SK-N-SH (cell line): ENCODE data around the gene IRF2. TPM values are rescaled to one million over a fixed set of nuclear protein-coding genes. Genes with fewer than 3 reads are reported as not detected.

ENCODE experiments used
- CTCF ChIA-PET: fragments of 300-600, 350-600 bp; formaldehyde crosslinking; extraction: SDS; loops from one replicate; lab custom pipeline; 2021; lab: Yijun Ruan, JAX
- POLR2A ChIA-PET: fragments of 350-600 bp; sonication (Branson Sonifier 250); formaldehyde crosslinking; extraction: SDS; loops from one replicate; lab custom pipeline; 2020; ENCODE audit warnings: antibody characterized with exemption, inconsistent platforms; lab: Yijun Ruan, JAX
- DNase-seq: peaks from one replicate; pipeline ENCODE4 v3.0.0; 2012
- H2AFZ ChIP-seq: fragments of 200-600 bp; sonication (generic); 2 replicates; pipeline ENCODE4 v1.8.1; 2016; ENCODE audit warnings: antibody characterized with exemption, mild to moderate bottlenecking, low read depth
- H3F3A ChIP-seq: fragments of 200-600 bp; sonication (generic); replicated peaks from 2 replicates; pipeline ENCODE3; 2016; ENCODE audit warnings: antibody characterized with exemption, mild to moderate bottlenecking; ENCODE audit not compliant: insufficient read depth
- H3K27ac ChIP-seq, 2 experiments: fragments of 200-500 bp in 1 of 2; fragments of 200-600 bp in 1 of 2; sonication (Bioruptor generic) in 1 of 2; sonication (generic), shearing (Covaris generic) in 1 of 2; 2 replicates each; pipeline versions ENCODE4 v1.5.1 to v1.6.1; 2014 to 2016; ENCODE audit warnings: low read depth in 2 of 2, inconsistent platforms in 1 of 2, low read length in 1 of 2, mild to moderate bottlenecking in 1 of 2, mixed read lengths in 1 of 2
- H3K27me3 ChIP-seq: fragments of 200-600 bp; sonication (generic), shearing (Covaris generic); 2 replicates; pipeline ENCODE4 v1.6.1; 2016; ENCODE audit warnings: mixed run types; ENCODE audit not compliant: insufficient read depth
- H3K36me3 ChIP-seq, 2 experiments: fragments of 200-500 bp in 1 of 2; fragments of 200-600 bp in 1 of 2; sonication (Bioruptor generic) in 1 of 2; sonication (generic) in 1 of 2; replicated peaks in 1 of 2; 2 replicates each; pipeline versions ENCODE3 to v1.5.1; 2014 to 2016; ENCODE audit warnings: low read length in 1 of 2, mild to moderate bottlenecking in 1 of 2; ENCODE audit not compliant: insufficient read depth in 2 of 2, control insufficient read depth in 1 of 2
- H3K4me1 ChIP-seq, 2 experiments: fragments of 200-500 bp in 1 of 2; fragments of 200-600 bp in 1 of 2; sonication (Bioruptor generic) in 1 of 2; sonication (generic), shearing (Covaris generic) in 1 of 2; 2 replicates each; pipeline versions ENCODE4 v1.5.1 to v1.6.1; 2014 to 2016; ENCODE audit warnings: low read depth in 1 of 2, low read length in 1 of 2, mixed run types in 1 of 2; ENCODE audit not compliant: insufficient read depth in 2 of 2, control insufficient read depth in 1 of 2
- H3K4me2 ChIP-seq: fragments of 200-600 bp; sonication (generic), shearing (Covaris generic); 2 replicates; pipeline ENCODE4 v1.6.1; 2017; ENCODE audit warnings: mixed run types
- H3K4me3 ChIP-seq, 2 experiments: fragments of 200-500 bp in 1 of 2; fragments of 200-600 bp in 1 of 2; sonication (Bioruptor generic) in 1 of 2; sonication (generic), shearing (Covaris generic) in 1 of 2; 2 replicates each; pipeline versions ENCODE4 v1.5.1 to v1.8.1; 2014 to 2016; ENCODE audit warnings: low read depth in 2 of 2, inconsistent platforms in 1 of 2, low read length in 1 of 2, mild to moderate bottlenecking in 1 of 2, mixed read lengths in 1 of 2, moderate library complexity in 1 of 2
- H3K79me2 ChIP-seq: fragments of 200-600 bp; sonication (generic); 2 replicates; pipeline ENCODE4 v1.8.1; 2017; ENCODE audit warnings: mild to moderate bottlenecking; ENCODE audit not compliant: insufficient read depth
- H3K9ac ChIP-seq: fragments of 200-600 bp; sonication (generic); 2 replicates; pipeline ENCODE4 v1.6.1; 2017; ENCODE audit warnings: mixed run types
- H3K9me2 ChIP-seq: fragments of 200-600 bp; sonication (generic); 2 replicates; pipeline ENCODE4 v1.6.1; 2017; ENCODE audit warnings: mixed run types
- H3K9me3 ChIP-seq: fragments of 200-600 bp; sonication (generic); 2 replicates; pipeline ENCODE4 v1.6.1; 2017; ENCODE audit warnings: mixed run types, mild to moderate bottlenecking, moderate library complexity
- H4K20me1 ChIP-seq: fragments of 200-600 bp; sonication (generic); 2 replicates; pipeline ENCODE4 v1.6.1; 2017; ENCODE audit warnings: mild to moderate bottlenecking, mixed run types; ENCODE audit not compliant: insufficient read depth
- EZH2phosphoT487 ChIP-seq: fragments of 200-600 bp; sonication (generic); IDR thresholded peaks from 2 replicates; pipeline ENCODE4 v1.6.1; 2017; ENCODE audit warnings: low read depth, mixed run types, mild to moderate bottlenecking, antibody characterized with exemption, moderate library complexity, borderline replicate concordance
- FOSL2 ChIP-seq: IDR thresholded peaks from 2 replicates; pipeline ENCODE4 v1.4.0; 2012; ENCODE audit warnings: low read depth, mild to moderate bottlenecking, moderate library complexity, borderline replicate concordance
- FOXM1 ChIP-seq: IDR thresholded peaks from 2 replicates; pipeline ENCODE4 v1.4.0; 2012; ENCODE audit warnings: low read depth, mild to moderate bottlenecking
- GABPA ChIP-seq: IDR thresholded peaks from 2 replicates; pipeline ENCODE4 v1.4.0; 2012; ENCODE audit warnings: low read depth, mild to moderate bottlenecking
- JUND ChIP-seq: IDR thresholded peaks from 2 replicates; pipeline ENCODE4 v1.4.0; 2012
- MEF2A ChIP-seq: IDR thresholded peaks from 2 replicates; pipeline ENCODE4 v1.4.0; 2012; ENCODE audit warnings: low read depth, borderline replicate concordance
- MXI1 ChIP-seq: IDR thresholded peaks from 2 replicates; pipeline ENCODE4 v1.6.1; 2012; ENCODE audit warnings: mild to moderate bottlenecking, low read depth, low read length, improper control_type of control experiment
- POLR2AphosphoS5 ChIP-seq: IDR thresholded peaks from 2 replicates; pipeline ENCODE4 v1.6.1; 2012; ENCODE audit warnings: low read depth, low read length
- RAD21 ChIP-seq: IDR thresholded peaks from 2 replicates; pipeline ENCODE4 v1.6.1; 2012; ENCODE audit warnings: mild to moderate bottlenecking, low read length
- RCOR1 ChIP-seq: fragments of 150-350 bp; IDR thresholded peaks from 2 replicates; pipeline ENCODE4 v1.6.1; 2017; ENCODE audit warnings: antibody characterized with exemption, low read length
- RFX5 ChIP-seq: IDR thresholded peaks from 2 replicates; pipeline ENCODE4 v1.6.1; 2012; ENCODE audit warnings: mild to moderate bottlenecking, improper control_type of control experiment, low read length
- SIN3A ChIP-seq: IDR thresholded peaks from 2 replicates; pipeline ENCODE4 v1.6.1; 2012; ENCODE audit warnings: low read depth, mild to moderate bottlenecking, low read length, moderate library complexity, borderline replicate concordance
- SMC3 ChIP-seq: IDR thresholded peaks from 2 replicates; pipeline ENCODE4 v1.6.1; 2012; ENCODE audit warnings: low read depth, low read length, improper control_type of control experiment
- TEAD4 ChIP-seq: IDR thresholded peaks from 2 replicates; pipeline ENCODE4 v1.4.0; 2012; ENCODE audit warnings: mild to moderate bottlenecking, borderline replicate concordance; ENCODE audit not compliant: insufficient read depth
- WGBS: methylation state at CpG from one replicate; pipeline ENCODE4 v1.1.6; 2017; ENCODE audit warnings: low lambda C conversion rate; 5-methylcytosine and 5-hydroxymethylcytosine counted together
- polyA plus RNA-seq, 3 experiments: library from polyadenylated mRNA; depleted of rRNA; stranded (reverse); fragments of >200 nt; gene quantifications; 2 replicates each; pipeline ENCODE4 v1.2.3, GENCODE V29; 2012
- TF ChIP-seq, protein P1 (sequence below): fragments of 150-350 bp; IDR thresholded peaks from 2 replicates; pipeline ENCODE4 v1.6.1; 2016; ENCODE audit warnings: mild to moderate bottlenecking, low read depth, low read length
- TF ChIP-seq, protein P2 (sequence below): IDR thresholded peaks from 2 replicates; pipeline ENCODE4 v1.4.0; 2012; ENCODE audit warnings: low read depth
- TF ChIP-seq, protein P3 (sequence below): IDR thresholded peaks from 2 replicates; pipeline ENCODE4 v1.4.0; 2012; ENCODE audit warnings: low read depth, borderline replicate concordance

Gene IRF2
- polyA plus RNA-seq, 1 of the 3 experiments (the other 2 are of a cell fraction), result 23.3 TPM

DNA sequence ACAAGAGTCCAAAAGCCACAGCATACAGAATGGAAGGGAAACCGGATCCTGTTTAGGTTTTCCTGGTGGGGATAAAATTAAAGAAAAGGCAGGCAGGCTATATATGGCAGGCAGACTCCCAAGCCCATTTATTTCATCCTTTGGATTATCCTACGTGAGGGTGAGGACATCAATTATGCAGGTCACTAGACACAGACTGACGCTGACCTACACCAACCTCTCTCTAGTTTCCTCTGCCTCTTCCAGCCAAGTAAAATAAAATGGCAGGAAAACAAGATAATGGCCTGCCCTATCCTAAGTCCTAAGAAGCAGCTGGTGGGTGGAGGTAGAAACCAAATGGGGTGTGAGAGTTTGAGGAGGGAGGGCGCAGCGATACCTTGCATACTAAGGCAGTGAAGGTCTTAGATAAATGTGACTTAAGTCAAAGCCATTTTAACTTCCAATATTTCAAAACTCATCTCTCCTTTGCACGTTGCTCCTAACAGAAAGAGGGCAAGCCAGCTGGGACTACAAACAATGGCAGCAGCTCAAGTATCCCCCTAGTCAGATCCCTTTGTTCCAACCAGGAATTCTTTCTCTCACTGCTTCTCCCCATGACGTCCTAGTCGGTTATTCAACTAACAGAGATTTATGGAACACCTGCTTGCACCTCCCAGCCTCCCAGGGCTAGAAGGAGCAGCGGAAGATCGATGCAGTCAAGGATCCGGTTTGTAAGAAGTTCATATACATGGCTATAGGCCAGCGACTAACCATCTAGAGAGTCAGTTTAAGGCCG is 72.8 kb downstream of the IRF2 start:
- Histone ChIP-seq H3K4me1 (peaks cover 8 to 16% of the 10 kb centered on the region in 2 experiments), H4K20me1 (no peaks in the 10 kb centered on the region), H3K36me3 (peaks cover 26 to 45% of the 10 kb centered on the region in 2 experiments), H3K9me3 (no peaks in the 10 kb centered on the region), H3K4me2 (no peak overlapping the region), H2AFZ (no peak overlapping the region), H3K4me3 (no peak overlapping the region), H3K27me3 (no peaks in the 10 kb centered on the region), H3F3A (peaks cover 12% of the 10 kb centered on the region), H3K27ac (peak overlapping the region in 1 of 2 experiments; percentile 86; a peak in 3 of 4 replicates)
- WGBS, result 93% methylated on average over 13 of the region's 13 CpGs
- CTCF ChIA-PET, result interaction anchor here (1.3 to 1.9 kb wide), 2 partner anchors 9 to 11 kb away, joined by 3 to 5 read pairs; no protein-coding TSS in a partner anchor
- POLR2A ChIA-PET, result no interaction called here
- no peak for TF ChIP-seq MXI1
- TF ChIP-seq FOXM1, result no peak
- TF ChIP-seq FOSL2, result no peak
- TF ChIP-seq, protein P1, sequence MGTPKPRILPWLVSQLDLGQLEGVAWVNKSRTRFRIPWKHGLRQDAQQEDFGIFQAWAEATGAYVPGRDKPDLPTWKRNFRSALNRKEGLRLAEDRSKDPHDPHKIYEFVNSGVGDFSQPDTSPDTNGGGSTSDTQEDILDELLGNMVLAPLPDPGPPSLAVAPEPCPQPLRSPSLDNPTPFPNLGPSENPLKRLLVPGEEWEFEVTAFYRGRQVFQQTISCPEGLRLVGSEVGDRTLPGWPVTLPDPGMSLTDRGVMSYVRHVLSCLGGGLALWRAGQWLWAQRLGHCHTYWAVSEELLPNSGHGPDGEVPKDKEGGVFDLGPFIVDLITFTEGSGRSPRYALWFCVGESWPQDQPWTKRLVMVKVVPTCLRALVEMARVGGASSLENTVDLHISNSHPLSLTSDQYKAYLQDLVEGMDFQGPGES, result no peak
- TF ChIP-seq, protein P2, sequence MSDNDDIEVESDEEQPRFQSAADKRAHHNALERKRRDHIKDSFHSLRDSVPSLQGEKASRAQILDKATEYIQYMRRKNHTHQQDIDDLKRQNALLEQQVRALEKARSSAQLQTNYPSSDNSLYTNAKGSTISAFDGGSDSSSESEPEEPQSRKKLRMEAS, result no peak
- no peak for TF ChIP-seq RFX5
- TF ChIP-seq, all 33 proteins: peak for 0
- Histone ChIP-seq H3K9me2 (no peaks in the 10 kb centered on the region), H3K9ac (no peak overlapping the region), H3K79me2 (no peaks in the 10 kb centered on the region)
- no peak for DNase-seq

DNA sequence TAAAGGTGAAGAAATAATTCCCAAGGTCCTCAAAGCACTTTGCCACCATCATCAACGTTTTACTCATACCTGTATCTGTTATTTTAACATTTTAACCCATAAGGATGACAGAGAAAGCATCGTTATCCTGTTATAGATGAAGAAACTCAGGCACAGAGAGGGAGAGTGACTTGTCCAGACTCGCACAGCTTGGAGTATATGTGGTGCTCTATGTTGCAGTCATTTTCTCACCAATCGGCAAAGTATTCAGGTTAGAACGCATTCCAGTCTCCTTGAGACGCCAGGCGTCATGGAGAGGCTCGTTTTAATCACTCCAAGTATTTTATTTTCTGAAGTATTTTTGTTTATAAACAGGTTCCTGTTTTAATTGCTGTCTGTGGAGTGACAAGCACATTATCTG is 73.5 kb downstream of the IRF2 start:
- Histone ChIP-seq H3K9me2 (no peaks in the 10 kb centered on the region), H3K4me3 (no peak overlapping the region), H4K20me1 (no peaks in the 10 kb centered on the region), H3K9me3 (no peaks in the 10 kb centered on the region), H3F3A (peaks cover 12% of the 10 kb centered on the region), H3K4me1 (peaks cover 8 to 16% of the 10 kb centered on the region in 2 experiments), H3K36me3 (peaks cover 27 to 45% of the 10 kb centered on the region in 2 experiments), H3K9ac (no peak overlapping the region), H3K27me3 (no peaks in the 10 kb centered on the region), H3K4me2 (no peak overlapping the region; the same call in 1 of the 2 replicates), H3K79me2 (no peaks in the 10 kb centered on the region), H3K27ac (peak overlapping the region; percentile 40 to 86; a peak in 3 of 4 replicates), H2AFZ (no peak overlapping the region)
- 90% methylated on average over 8 of the region's 8 CpGs for WGBS
- TF ChIP-seq SIN3A, result no peak
- no peak for TF ChIP-seq POLR2AphosphoS5
- TF ChIP-seq JUND, result no peak
- no peak for TF ChIP-seq EZH2phosphoT487
- no peak for TF ChIP-seq TEAD4
- no peak for TF ChIP-seq GABPA
- TF ChIP-seq RCOR1, result no peak
- no peak for TF ChIP-seq SMC3
- TF ChIP-seq RAD21, result no peak
- TF ChIP-seq, protein P3, sequence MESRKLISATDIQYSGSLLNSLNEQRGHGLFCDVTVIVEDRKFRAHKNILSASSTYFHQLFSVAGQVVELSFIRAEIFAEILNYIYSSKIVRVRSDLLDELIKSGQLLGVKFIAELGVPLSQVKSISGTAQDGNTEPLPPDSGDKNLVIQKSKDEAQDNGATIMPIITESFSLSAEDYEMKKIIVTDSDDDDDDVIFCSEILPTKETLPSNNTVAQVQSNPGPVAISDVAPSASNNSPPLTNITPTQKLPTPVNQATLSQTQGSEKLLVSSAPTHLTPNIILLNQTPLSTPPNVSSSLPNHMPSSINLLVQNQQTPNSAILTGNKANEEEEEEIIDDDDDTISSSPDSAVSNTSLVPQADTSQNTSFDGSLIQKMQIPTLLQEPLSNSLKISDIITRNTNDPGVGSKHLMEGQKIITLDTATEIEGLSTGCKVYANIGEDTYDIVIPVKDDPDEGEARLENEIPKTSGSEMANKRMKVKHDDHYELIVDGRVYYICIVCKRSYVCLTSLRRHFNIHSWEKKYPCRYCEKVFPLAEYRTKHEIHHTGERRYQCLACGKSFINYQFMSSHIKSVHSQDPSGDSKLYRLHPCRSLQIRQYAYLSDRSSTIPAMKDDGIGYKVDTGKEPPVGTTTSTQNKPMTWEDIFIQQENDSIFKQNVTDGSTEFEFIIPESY, result no peak
- TF ChIP-seq MEF2A, result no peak
- DNase-seq, result no peak
- ChIA-PET POLR2A (no interaction called here), CTCF (interaction anchor here (1.9 kb wide), 1 partner anchor 9 kb away, joined by 5 read pairs; no protein-coding TSS in a partner anchor)
